Tibial artery (tissue), 4 donors: ENCODE results near the gene PHF5A.

Experiments
- DNase-seq, 2 donors: peaks; one replicate each; pipeline ENCODE4 v3.0.0-alpha.2; 2019
- H3K27ac ChIP-seq, 2 donors: fragments of 200-600 bp; sonication (generic) in 1 of 2; 1 replicate in 1 of 2; 2 replicates in 1 of 2; pipeline ENCODE4 v1.5.1; 2018 to 2019; ENCODE audit warnings: mild to moderate bottlenecking in 1 of 2
- H3K27me3 ChIP-seq, 2 donors: fragments of 200-600 bp; sonication (generic) in 1 of 2; one replicate each; pipeline versions ENCODE4 v1.5.1 to v1.6.0; 2016 to 2019
- H3K36me3 ChIP-seq, 3 donors: fragments of 200-600 bp; sonication (generic) in 2 of 3; one replicate each; pipeline ENCODE4 v1.5.1; 2016 to 2019; ENCODE audit warnings: mild to moderate bottlenecking in 2 of 3
- H3K4me1 ChIP-seq, 4 donors: fragments of 200-600 bp; sonication (generic) in 2 of 4; 1 replicate in 3 of 4; 2 replicates in 1 of 4; pipeline ENCODE4 v1.5.1; 2016 to 2019
- H3K4me3 ChIP-seq, 2 donors: fragments of 200-600 bp; sonication (generic) in 1 of 2; 1 replicate in 1 of 2; 2 replicates in 1 of 2; pipeline ENCODE4 v1.5.1; 2018 to 2019; ENCODE audit warnings: mild to moderate bottlenecking in 2 of 2
- H3K9me3 ChIP-seq, 3 donors: fragments of 200-600 bp; sonication (generic) in 1 of 3; one replicate each; pipeline ENCODE4 v1.5.1; 2016 to 2019
- intact Hi-C: fragments of 100-400 bp; cut with DNase I; formaldehyde crosslinking; loops from one replicate; pipeline ENCODE4 v1.15.0; 2023; ENCODE audit warnings: low total_unique reads
- TF ChIP-seq, protein P1 (sequence below), 2 experiments: fragments of 200-600 bp in 1 of 2; fragments of 450-650 bp in 1 of 2; IDR thresholded peaks; one replicate each; pipeline ENCODE4 v1.5.1; 2017 to 2019; ENCODE audit warnings: antibody characterized with exemption in 2 of 2, mild to moderate bottlenecking in 1 of 2, moderate library complexity in 1 of 2

PHF5A gene

DNA sequence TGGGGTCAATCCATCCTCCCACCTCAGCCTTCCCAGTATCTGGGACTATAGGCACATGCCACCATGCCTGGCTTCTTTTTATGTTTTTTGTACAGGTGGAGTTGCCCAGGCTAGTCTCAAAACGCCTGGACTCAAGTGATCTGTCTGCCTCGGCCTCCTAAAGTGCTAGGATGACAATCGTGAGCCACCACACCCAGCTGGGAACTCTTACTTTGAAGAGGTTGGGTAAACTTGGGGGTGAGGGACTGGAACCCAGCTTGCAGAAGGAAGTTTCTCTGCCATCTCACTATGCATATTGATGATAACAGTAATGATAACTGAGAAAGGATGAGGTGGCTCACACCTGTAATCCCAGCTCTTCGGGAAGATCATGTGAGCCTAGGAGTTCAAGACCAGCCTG is 36.3 kb upstream of the PHF5A start:
- no peak for DNase-seq
- Histone ChIP-seq H3K36me3 (peaks cover 13 to 64% (median 46%) of the 10 kb centered on the region in 3 donors), H3K27me3 (no peaks in the 10 kb centered on the region), H3K27ac (peak overlapping the region; percentile 52 to 68), H3K4me1 (peaks cover 0 to 48% (median 30%) of the 10 kb centered on the region in 4 donors), H3K9me3 (no peaks in the 10 kb centered on the region), H3K4me3 (no peak overlapping the region)
- TF ChIP-seq, protein P1, sequence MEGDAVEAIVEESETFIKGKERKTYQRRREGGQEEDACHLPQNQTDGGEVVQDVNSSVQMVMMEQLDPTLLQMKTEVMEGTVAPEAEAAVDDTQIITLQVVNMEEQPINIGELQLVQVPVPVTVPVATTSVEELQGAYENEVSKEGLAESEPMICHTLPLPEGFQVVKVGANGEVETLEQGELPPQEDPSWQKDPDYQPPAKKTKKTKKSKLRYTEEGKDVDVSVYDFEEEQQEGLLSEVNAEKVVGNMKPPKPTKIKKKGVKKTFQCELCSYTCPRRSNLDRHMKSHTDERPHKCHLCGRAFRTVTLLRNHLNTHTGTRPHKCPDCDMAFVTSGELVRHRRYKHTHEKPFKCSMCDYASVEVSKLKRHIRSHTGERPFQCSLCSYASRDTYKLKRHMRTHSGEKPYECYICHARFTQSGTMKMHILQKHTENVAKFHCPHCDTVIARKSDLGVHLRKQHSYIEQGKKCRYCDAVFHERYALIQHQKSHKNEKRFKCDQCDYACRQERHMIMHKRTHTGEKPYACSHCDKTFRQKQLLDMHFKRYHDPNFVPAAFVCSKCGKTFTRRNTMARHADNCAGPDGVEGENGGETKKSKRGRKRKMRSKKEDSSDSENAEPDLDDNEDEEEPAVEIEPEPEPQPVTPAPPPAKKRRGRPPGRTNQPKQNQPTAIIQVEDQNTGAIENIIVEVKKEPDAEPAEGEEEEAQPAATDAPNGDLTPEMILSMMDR (IDR thresholded peaks at IDR 0.05), result no peak
- intact Hi-C loops, result no loop called here

DNA sequence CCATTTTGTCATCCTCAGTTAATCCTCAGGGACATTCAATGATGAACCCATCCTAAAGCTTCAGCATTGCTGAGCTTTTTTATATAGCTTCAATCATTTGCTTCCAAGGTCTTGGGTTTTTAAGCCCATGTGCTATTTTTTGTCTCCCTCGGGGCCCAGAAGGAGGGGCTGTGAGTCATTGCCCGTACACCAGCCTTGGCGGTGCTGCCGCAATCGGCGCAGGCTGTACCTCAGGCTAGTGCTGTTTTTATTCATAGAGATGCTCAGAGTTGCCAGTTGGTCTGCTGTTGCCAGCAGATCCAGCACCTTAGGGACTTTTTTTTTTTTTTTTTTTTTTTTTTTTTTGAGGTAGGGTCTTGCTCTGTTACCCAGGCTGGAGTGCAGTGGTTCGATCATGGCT is 35.9 kb upstream of the PHF5A start:
- Histone ChIP-seq H3K27me3 (no peaks in the 10 kb centered on the region), H3K27ac (peak overlapping the region; percentile 68 to 69), H3K9me3 (no peaks in the 10 kb centered on the region), H3K36me3 (peaks cover 16 to 64% (median 49%) of the 10 kb centered on the region in 3 donors), H3K4me3 (no peak overlapping the region), H3K4me1 (peaks cover 0 to 46% (median 30%) of the 10 kb centered on the region in 4 donors)
- TF ChIP-seq, protein P1 (IDR thresholded peaks at IDR 0.05), result no peak
- intact Hi-C loops, result no loop called here
- peak; percentile 69 to 93 for DNase-seq

DNA sequence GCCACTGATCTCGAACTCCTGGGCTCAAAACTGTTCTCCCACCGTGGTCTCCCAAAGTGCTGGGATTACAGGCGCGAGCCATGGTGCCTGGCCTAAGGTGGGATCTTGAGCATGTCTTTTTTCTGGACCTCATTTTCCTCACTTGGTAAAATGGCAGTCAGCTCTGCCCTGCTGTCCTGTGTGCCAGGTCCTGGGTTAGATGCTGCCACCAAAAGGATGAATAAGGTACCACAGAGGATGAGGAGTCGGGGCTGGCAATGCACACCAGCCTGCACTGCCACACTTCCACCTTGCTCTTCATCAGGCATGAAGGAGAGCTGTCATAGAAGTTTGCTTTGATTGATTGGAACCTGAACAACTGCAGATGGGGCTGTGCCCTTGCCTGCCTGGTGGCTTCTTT is 32.7 kb upstream of the PHF5A start:
- no peaks in the 10 kb centered on the region for H3K27me3 ChIP-seq
- H3K27ac ChIP-seq, result no peak overlapping the region
- H3K4me1 ChIP-seq, result peaks cover 0 to 38% (median 23%) of the 10 kb centered on the region in 4 donors
- intact Hi-C loops, result no loop called here
- no peak for DNase-seq
- H3K4me3 ChIP-seq, result no peak overlapping the region
- TF ChIP-seq, protein P1 (IDR thresholded peaks at IDR 0.05), result no peak
- peaks cover 16 to 41% (median 30%) of the 10 kb centered on the region in 3 donors for H3K36me3 ChIP-seq
- H3K9me3 ChIP-seq, result no peaks in the 10 kb centered on the region

DNA sequence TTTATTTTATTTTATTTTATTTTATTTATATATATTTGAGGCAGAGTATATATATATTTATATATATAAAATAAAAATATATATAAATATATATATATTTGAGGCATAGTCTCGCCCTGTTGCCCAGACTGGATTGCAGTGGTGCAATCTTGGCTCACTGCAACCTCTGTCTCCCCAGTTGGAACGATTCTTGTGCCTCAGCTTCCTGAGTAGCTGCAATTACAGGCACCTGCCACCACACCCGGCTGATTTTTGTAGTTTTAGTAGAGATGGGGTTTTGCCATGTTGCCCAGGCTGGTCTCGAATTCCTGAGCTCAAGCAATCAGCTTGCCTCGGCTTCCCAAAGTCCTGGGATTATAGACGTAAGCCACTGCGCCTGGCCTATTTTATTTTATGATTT is 31.8 kb upstream of the PHF5A start:
- DNase-seq, result no peak
- no peak overlapping the region for H3K27ac ChIP-seq
- H3K36me3 ChIP-seq, result peaks cover 16 to 43% (median 30%) of the 10 kb centered on the region in 3 donors
- peaks cover 0 to 35% (median 22%) of the 10 kb centered on the region in 4 donors for H3K4me1 ChIP-seq
- TF ChIP-seq, protein P1 (IDR thresholded peaks at IDR 0.05), result no peak
- intact Hi-C loops, result no loop called here
- no peaks in the 10 kb centered on the region for H3K9me3 ChIP-seq
- H3K4me3 ChIP-seq, result no peak overlapping the region
- H3K27me3 ChIP-seq, result no peaks in the 10 kb centered on the region

DNA sequence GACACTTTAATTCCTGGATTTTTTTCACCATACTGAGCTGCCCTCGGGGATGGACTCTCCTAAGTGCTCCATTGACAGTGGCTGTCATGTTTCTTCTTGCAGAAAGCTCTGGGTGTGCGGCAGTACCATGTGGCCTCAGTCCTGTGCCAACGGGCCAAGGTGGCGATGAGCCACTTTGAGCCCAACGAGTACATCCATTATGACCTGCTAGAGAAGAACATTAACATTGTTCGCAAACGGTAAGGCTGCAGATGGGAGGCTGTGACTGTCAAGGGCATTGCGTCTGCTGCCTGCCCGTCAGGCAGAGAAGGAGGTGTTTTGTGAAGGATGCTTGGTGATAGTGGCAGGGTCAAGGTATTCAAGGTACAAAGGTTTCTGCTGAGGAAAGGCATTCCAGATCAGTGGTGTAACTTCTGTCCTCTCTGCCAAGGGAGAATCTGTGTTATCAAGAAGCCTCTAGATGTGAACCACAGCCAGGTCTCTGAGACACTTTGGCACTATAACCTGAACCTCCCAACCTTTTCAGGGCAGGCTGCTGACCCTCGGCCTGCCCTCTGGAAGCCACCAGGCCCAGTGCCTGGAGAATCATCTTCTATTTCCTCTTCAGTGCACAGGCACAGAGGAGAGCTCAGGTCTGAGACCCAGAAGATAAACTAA is 31.3 kb upstream of the PHF5A start:
- Histone ChIP-seq H3K4me1 (peaks cover 0 to 30% (median 17%) of the 10 kb centered on the region in 4 donors), H3K36me3 (peaks cover 16 to 43% (median 30%) of the 10 kb centered on the region in 3 donors), H3K4me3 (no peak overlapping the region), H3K27me3 (no peaks in the 10 kb centered on the region), H3K9me3 (no peaks in the 10 kb centered on the region), H3K27ac (no peak overlapping the region)
- no peak for DNase-seq
- intact Hi-C loops, result no loop called here
- TF ChIP-seq, protein P1 (IDR thresholded peaks at IDR 0.05), result no peak
